Activated naive CD4-positive, alpha-beta T cell treated with Interleukin-2 at 50 U/mL for 16 hours (primary cell): ENCODE results near the gene LIFR.

Source experiments
- DNase-seq: peaks from one replicate; pipeline ENCODE4 v3.0.0-alpha.2; 2020

Gene LIFR

GRCh38 chr5:38465061-38465460, 91.4 kb downstream of the LIFR start:
- DNase-seq = no peak

GRCh38 chr5:38463634-38464521, 92.6 kb downstream of the LIFR start:
- no peak for DNase-seq

GRCh38 chr5:38462976-38463633, 93.3 kb downstream of the LIFR start:
- no peak for DNase-seq

- no peak for DNase-seq
Observed at GRCh38 chr5:38458174-38458573, 98.3 kb downstream of the LIFR start.

GRCh38 chr5:38456657-38457399, 99.6 kb downstream of the LIFR start:
- no peak for DNase-seq

GRCh38 chr5:38455796-38456330, 100.6 kb downstream of the LIFR start:
- DNase-seq = no peak

- no peak for DNase-seq
Observed at GRCh38 chr5:38453921-38454320, 102.5 kb downstream of the LIFR start.

GRCh38 chr5:38453506-38453905, 102.9 kb downstream of the LIFR start:
- peak; percentile 29 for DNase-seq

GRCh38 chr5:38452201-38452600, 104.2 kb downstream of the LIFR start:
- no peak for DNase-seq

GRCh38 chr5:38451074-38451725, 105.2 kb downstream of the LIFR start:
- DNase-seq = no peak

GRCh38 chr5:38450627-38451026, 105.8 kb downstream of the LIFR start:
- DNase-seq = no peak

GRCh38 chr5:38448568-38449350, 107.7 kb downstream of the LIFR start:
- no peak for DNase-seq

- no peak for DNase-seq
Observed at GRCh38 chr5:38447786-38448185, 108.7 kb downstream of the LIFR start.

GRCh38 chr5:38447056-38447455, 109.4 kb downstream of the LIFR start:
- no peak for DNase-seq

GRCh38 chr5:38446029-38446522, 110.4 kb downstream of the LIFR start:
- no peak for DNase-seq

GRCh38 chr5:38445374-38446028, 110.9 kb downstream of the LIFR start:
- DNase-seq = no peak

- DNase-seq = no peak
Observed at GRCh38 chr5:38443390-38443789, 113.1 kb downstream of the LIFR start.

- DNase-seq = no peak
Observed at GRCh38 chr5:38442247-38442573, 114.2 kb downstream of the LIFR start.

- peak; percentile 78 for DNase-seq
Observed at GRCh38 chr5:38441453-38442246, 114.8 kb downstream of the LIFR start.

GRCh38 chr5:38438757-38439156, 117.7 kb downstream of the LIFR start:
- DNase-seq = no peak
